ENCODE data around the gene CFAP119. TPM values are rescaled to one million over a fixed set of nuclear protein-coding genes. Genes with fewer than 3 reads are reported as not detected.
A peak's percentile ranks its signal among the peaks of the same experiment; 100 is the strongest.

CFAP119 gene
- total RNA-seq, 1 experiment from 2014 or later = 9.6 TPM

DNA sequence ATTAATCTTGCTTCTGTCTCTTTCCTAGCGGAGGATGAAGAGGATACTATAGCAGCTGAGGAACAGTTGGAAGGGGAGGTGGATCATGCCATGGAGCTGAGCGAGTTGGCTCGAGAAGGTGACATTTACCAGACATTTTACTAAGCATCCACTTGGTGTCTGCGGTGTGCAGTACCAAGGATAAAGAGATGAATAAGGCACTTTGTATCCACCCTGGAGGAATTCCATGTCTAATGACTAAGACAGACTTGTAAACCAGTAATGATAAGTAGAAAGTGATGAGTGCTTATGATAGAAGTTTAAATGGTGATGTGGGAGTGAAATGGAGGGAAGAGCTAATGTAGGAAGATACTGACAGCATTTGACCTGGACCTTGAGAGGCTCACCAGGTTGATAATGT is 50.9 kb downstream of the CFAP119 start:
- no peaks in the 10 kb centered on the region for H3K9me2 ChIP-seq (replicated peaks; ENCODE audit: low read length)
- H3K4me1 ChIP-seq (ENCODE audit: insufficient read depth, low read length) = peaks cover 15% of the 10 kb centered on the region
- peaks cover 10% of the 10 kb centered on the region for H3K79me2 ChIP-seq (ENCODE audit: low read length)
- H4K20me1 ChIP-seq (ENCODE audit: low read length) = no peaks in the 10 kb centered on the region; the same call in 1 of the 2 replicates
- no TSS peak for BruUV-seq (replicated peaks)
- ChIA-PET POLR2A (ENCODE audit: unreplicated experiment) (no interaction called here), CTCF (no interaction called here)
- H3F3A ChIP-seq (ENCODE audit: low read length, unreplicated experiment) = no peaks in the 10 kb centered on the region
- H3K4me2 ChIP-seq (ENCODE audit: low read length) = no peak overlapping the region
- peak; percentile 10 for DNase-seq
- H3K9ac ChIP-seq (ENCODE audit: low read length) = no peak overlapping the region
- no peaks in the 10 kb centered on the region for H3K27me3 ChIP-seq (ENCODE audit: low read length)
- no peak for TF ChIP-seq EZH2 (IDR thresholded peaks at IDR 0.05; ENCODE audit: low read length, unreplicated experiment)
- no peak for TF ChIP-seq EZH2phosphoT487 (IDR thresholded peaks at IDR 0.05; ENCODE audit: borderline replicate concordance, low read length)
- TF ChIP-seq, protein P1, sequence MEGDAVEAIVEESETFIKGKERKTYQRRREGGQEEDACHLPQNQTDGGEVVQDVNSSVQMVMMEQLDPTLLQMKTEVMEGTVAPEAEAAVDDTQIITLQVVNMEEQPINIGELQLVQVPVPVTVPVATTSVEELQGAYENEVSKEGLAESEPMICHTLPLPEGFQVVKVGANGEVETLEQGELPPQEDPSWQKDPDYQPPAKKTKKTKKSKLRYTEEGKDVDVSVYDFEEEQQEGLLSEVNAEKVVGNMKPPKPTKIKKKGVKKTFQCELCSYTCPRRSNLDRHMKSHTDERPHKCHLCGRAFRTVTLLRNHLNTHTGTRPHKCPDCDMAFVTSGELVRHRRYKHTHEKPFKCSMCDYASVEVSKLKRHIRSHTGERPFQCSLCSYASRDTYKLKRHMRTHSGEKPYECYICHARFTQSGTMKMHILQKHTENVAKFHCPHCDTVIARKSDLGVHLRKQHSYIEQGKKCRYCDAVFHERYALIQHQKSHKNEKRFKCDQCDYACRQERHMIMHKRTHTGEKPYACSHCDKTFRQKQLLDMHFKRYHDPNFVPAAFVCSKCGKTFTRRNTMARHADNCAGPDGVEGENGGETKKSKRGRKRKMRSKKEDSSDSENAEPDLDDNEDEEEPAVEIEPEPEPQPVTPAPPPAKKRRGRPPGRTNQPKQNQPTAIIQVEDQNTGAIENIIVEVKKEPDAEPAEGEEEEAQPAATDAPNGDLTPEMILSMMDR (conservative IDR thresholded peaks at IDR 0.05; ENCODE audit: low read depth, low read length) = no peak
- peaks cover 72% of the 10 kb centered on the region for H3K36me3 ChIP-seq (ENCODE audit: low read depth, low read length)
- intact Hi-C loops (cut with micrococcal nuclease) = no loop called here
- ATAC-seq = no peak
- no peak overlapping the region for H3K4me3 ChIP-seq (ENCODE audit: low read length)
- no peak overlapping the region for H2AFZ ChIP-seq (ENCODE audit: low read length)
- H3K9me3 ChIP-seq (ENCODE audit: low read length) = no peaks in the 10 kb centered on the region
- no peak overlapping the region for H3K27ac ChIP-seq (ENCODE audit: low read length)

Other genes starting within 250 kb of the CFAP119 start
- 31.2 and 46.7 TPM in 2 replicates for gene ZNF768, start 235.5 kb downstream of the CFAP119 start, total RNA-seq (2014; rRNA removed)
- gene ZNF747, start 227.2 kb downstream of the CFAP119 start, total RNA-seq (2014; rRNA removed) = 7.9 and 8.9 TPM in 2 replicates
- gene ZNF764, start 203.7 kb downstream of the CFAP119 start, total RNA-seq (2014; rRNA removed) = 8.1 and 12.8 TPM in 2 replicates
- gene ZNF688, start 190.3 kb downstream of the CFAP119 start, total RNA-seq (2014; rRNA removed) = 5.5 and 14.3 TPM in 2 replicates
- gene ZNF785, start 176.4 kb downstream of the CFAP119 start, total RNA-seq (2014; rRNA removed) = 4.9 and 5.0 TPM in 2 replicates
- 6.0 and 6.9 TPM in 2 replicates for gene ZNF689, start 151.7 kb downstream of the CFAP119 start, total RNA-seq (2014; rRNA removed)
- 9.6 and 14.5 TPM in 2 replicates for gene PRR14, start 111.1 kb downstream of the CFAP119 start, total RNA-seq (2014; rRNA removed)
- 22.2 and 35.0 TPM in 2 replicates for gene FBRS, start 103.6 kb downstream of the CFAP119 start, total RNA-seq (2014; rRNA removed)
- gene SRCAP, start 62.9 kb downstream of the CFAP119 start, total RNA-seq (2014; rRNA removed) = 19.0 and 29.6 TPM in 2 replicates
- 28.6 and 30.9 TPM in 2 replicates for gene PHKG2, start 13.6 kb downstream of the CFAP119 start, total RNA-seq (2014; rRNA removed)
- 64.1 and 80.2 TPM in 2 replicates for gene RNF40, start 260 bp upstream of the CFAP119 start, total RNA-seq (2014; rRNA removed)
- 7.8 and 8.4 TPM in 2 replicates for gene ZNF629, start 25.1 kb upstream of the CFAP119 start, total RNA-seq (2014; rRNA removed)
- gene BCL7C, start 132.0 kb upstream of the CFAP119 start, total RNA-seq (2014; rRNA removed) = 75.6 and 97.3 TPM in 2 replicates
- 0.29 and 0.98 TPM in 2 replicates for gene CTF1, start 134.6 kb upstream of the CFAP119 start, total RNA-seq (2014; rRNA removed)
- gene FBXL19, start 161.5 kb upstream of the CFAP119 start, total RNA-seq (2014; rRNA removed) = 36.2 and 48.5 TPM in 2 replicates
- 3.6 and 5.7 TPM in 2 replicates for gene ORAI3, start 187.0 kb upstream of the CFAP119 start, total RNA-seq (2014; rRNA removed)
- 7.9 and 8.6 TPM in 2 replicates for gene SETD1A, start 195.7 kb upstream of the CFAP119 start, total RNA-seq (2014; rRNA removed)
- 12.0 and 16.3 TPM in 2 replicates for gene HSD3B7, start 223.1 kb upstream of the CFAP119 start, total RNA-seq (2014; rRNA removed)
- gene STX1B, start 248.6 kb upstream of the CFAP119 start, total RNA-seq (2014; rRNA removed) = 1.5 and 2.4 TPM in 2 replicates